ENCODE results near the gene APOL3.

GRCh38 chr22:36117053-36117554, 43.5 kb downstream of the APOL3 start:
- TF ChIP-seq EZH2 (IDR thresholded peaks at IDR 0.05; ENCODE audit: low read depth) (no peak), CTCF (conservative IDR thresholded peaks at IDR 0.05) (no peak)

Data from PC-9 (cell line).